PC-3 (cell line): ENCODE data around the gene CPD.

ENCODE experiments used
- CTCF ChIP-seq: fragments of 300-600 bp; sonication (generic); conservative IDR thresholded peaks from 2 replicates; pipeline ENCODE4 v1.5.1; 2017; ENCODE audit warnings: antibody characterized with exemption, low read depth, mild to moderate bottlenecking, low read length
- EZH2 ChIP-seq: fragments of 300-600 bp; sonication (generic); IDR thresholded peaks from one replicate; pipeline ENCODE4 v1.6.1; 2017; ENCODE audit warnings: antibody characterized with exemption, mild to moderate bottlenecking, low read length; ENCODE audit not compliant: unreplicated experiment
- EZH2phosphoT487 ChIP-seq: fragments of 300-600 bp; sonication (generic); IDR thresholded peaks from 2 replicates; pipeline ENCODE4 v1.6.1; 2018; ENCODE audit warnings: mild to moderate bottlenecking, antibody characterized with exemption, low read length, borderline replicate concordance

GRCh38 chr17:30378241-30378824, 394 bp upstream of the CPD start:
- TF ChIP-seq EZH2phosphoT487 (no peak), EZH2 (no peak), CTCF (no peak)
